Effector memory CD4-positive, alpha-beta T cell (primary cell): ENCODE data around the gene HCAR3.
"Not testable (repeated sequence)": the region's sequence is repeated elsewhere in the genome, so short reads cannot be mapped to it uniquely, and the experiment has no call there.

Source experiments
- DNase-seq, 3 donors: peaks; one replicate each; pipeline ENCODE4 v3.0.0-alpha.2; 2020
- H3K27ac ChIP-seq: 2 replicates; pipeline ENCODE4 v1.7.0; 2013; ENCODE audit warnings: mild to moderate bottlenecking, low read length, moderate library complexity; ENCODE audit not compliant: insufficient read depth, poor library complexity, severe bottlenecking
- H3K27me3 ChIP-seq: replicated peaks from 2 replicates; pipeline ENCODE4 v1.7.0; 2013; ENCODE audit warnings: mild to moderate bottlenecking, low read length; ENCODE audit not compliant: insufficient read depth, control insufficient read depth, poor library complexity, severe bottlenecking
- H3K36me3 ChIP-seq: 2 replicates; pipeline ENCODE4 v1.7.0; 2013; ENCODE audit warnings: mild to moderate bottlenecking, low read length, moderate library complexity; ENCODE audit not compliant: control insufficient read depth, insufficient read depth
- H3K4me1 ChIP-seq: 2 replicates; pipeline ENCODE4 v1.7.0; 2013; ENCODE audit warnings: low read length, mild to moderate bottlenecking; ENCODE audit not compliant: control insufficient read depth, insufficient read depth, poor library complexity, severe bottlenecking
- H3K4me3 ChIP-seq: 2 replicates; pipeline ENCODE4 v1.7.0; 2013; ENCODE audit warnings: low read length, low read depth, mild to moderate bottlenecking; ENCODE audit not compliant: insufficient read depth, poor library complexity, severe bottlenecking
- H3K9me3 ChIP-seq: 2 replicates; pipeline ENCODE4 v1.7.0; 2013; ENCODE audit warnings: mild to moderate bottlenecking, low read length, moderate library complexity; ENCODE audit not compliant: control insufficient read depth

Gene HCAR3

GRCh38 chr12:122722387-122722786 is 5.8 kb upstream of the HCAR3 start:
- H3K9me3 ChIP-seq: no peaks in the 10 kb centered on the region
- no peaks in the 10 kb centered on the region for H3K27me3 ChIP-seq
- H3K4me3 ChIP-seq: no peak overlapping the region
- no peak for DNase-seq
- H3K4me1 ChIP-seq: peaks cover 6% of the 10 kb centered on the region
- H3K36me3 ChIP-seq: no peaks in the 10 kb centered on the region
- no peak overlapping the region for H3K27ac ChIP-seq

GRCh38 chr12:122721057-122721545 is 4.5 kb upstream of the HCAR3 start:
- DNase-seq: no peak
- H3K9me3 ChIP-seq: no peaks in the 10 kb centered on the region
- no peaks in the 10 kb centered on the region for H3K27me3 ChIP-seq
- H3K36me3 ChIP-seq: no peaks in the 10 kb centered on the region
- H3K27ac ChIP-seq: no peak overlapping the region
- no peak overlapping the region for H3K4me3 ChIP-seq
- peaks cover 3% of the 10 kb centered on the region for H3K4me1 ChIP-seq

- H3K4me1 ChIP-seq, H3K27ac ChIP-seq, H3K27me3 ChIP-seq, H3K9me3 ChIP-seq, DNase-seq, H3K4me3 ChIP-seq, H3K36me3 ChIP-seq: not testable (repeated sequence)
Observed at GRCh38 chr12:122715211-122715610, 1.4 kb downstream of the HCAR3 start.

GRCh38 chr12:122713491-122714188 is 3.0 kb downstream of the HCAR3 start:
- not testable (repeated sequence) for H3K27me3 ChIP-seq, H3K36me3 ChIP-seq, H3K27ac ChIP-seq, DNase-seq, H3K4me1 ChIP-seq, H3K4me3 ChIP-seq, H3K9me3 ChIP-seq

- DNase-seq, H3K27me3 ChIP-seq, H3K9me3 ChIP-seq, H3K36me3 ChIP-seq, H3K27ac ChIP-seq, H3K4me3 ChIP-seq, H3K4me1 ChIP-seq: not testable (repeated sequence)
Observed at GRCh38 chr12:122711266-122711665, 5.3 kb downstream of the HCAR3 start.

GRCh38 chr12:122710341-122710740 is 6.3 kb downstream of the HCAR3 start:
- not testable (repeated sequence) for H3K36me3 ChIP-seq, H3K27ac ChIP-seq, DNase-seq, H3K4me1 ChIP-seq, H3K4me3 ChIP-seq, H3K27me3 ChIP-seq, H3K9me3 ChIP-seq

GRCh38 chr12:122709287-122709686 is 7.3 kb downstream of the HCAR3 start:
- not testable (repeated sequence) for DNase-seq, H3K27ac ChIP-seq, H3K27me3 ChIP-seq, H3K36me3 ChIP-seq, H3K4me1 ChIP-seq, H3K9me3 ChIP-seq, H3K4me3 ChIP-seq

GRCh38 chr12:122703841-122704240 is 12.8 kb downstream of the HCAR3 start:
- not testable (repeated sequence) for H3K4me1 ChIP-seq, H3K9me3 ChIP-seq, DNase-seq, H3K27ac ChIP-seq, H3K27me3 ChIP-seq, H3K4me3 ChIP-seq, H3K36me3 ChIP-seq

GRCh38 chr12:122702890-122703611 is 13.6 kb downstream of the HCAR3 start, which contains the start of gene HCAR2:
Gene HCAR2 (minus strand): TSS chr12:122703357. CDS start chr12:122703283, 74 bp downstream.
- H3K27ac ChIP-seq, H3K36me3 ChIP-seq, H3K4me1 ChIP-seq, H3K9me3 ChIP-seq, DNase-seq, H3K27me3 ChIP-seq, H3K4me3 ChIP-seq: not testable (repeated sequence)

- not testable (repeated sequence) for H3K27ac ChIP-seq, H3K27me3 ChIP-seq, H3K9me3 ChIP-seq, H3K4me1 ChIP-seq, H3K4me3 ChIP-seq, DNase-seq, H3K36me3 ChIP-seq
Observed at GRCh38 chr12:122701481-122701880, 15.1 kb downstream of the HCAR3 start.
